Astrocyte (in vitro differentiated cells and primary cell): ENCODE measurements around the gene BARHL2. TPM values are rescaled to one million over a fixed set of nuclear protein-coding genes. Genes with fewer than 3 reads are reported as not detected.

Experiments used
- DNase-seq: peaks from one replicate; pipeline ENCODE4 v3.0.0-alpha.2; 2010; ENCODE audit warnings: low read depth
- FAIRE-seq: peaks from 2 replicates; lab custom pipeline; 2011; peaks lifted over from hg19 to GRCh38; lab: Jason Lieb, UNC
- H2AFZ ChIP-seq: 2 replicates; pipeline ENCODE4 v1.6.0; 2012; ENCODE audit warnings: low read depth, low read length, inconsistent platforms
- H3K27ac ChIP-seq: 2 replicates; pipeline ENCODE4 v1.5.1; 2011; ENCODE audit warnings: low read depth, low read length, inconsistent platforms
- H3K27me3 ChIP-seq: 2 replicates; pipeline ENCODE4 v1.6.0; 2011; ENCODE audit warnings: low read length, inconsistent platforms; ENCODE audit not compliant: insufficient read depth
- H3K36me3 ChIP-seq: 2 replicates; pipeline ENCODE4 v1.5.1; 2011; ENCODE audit warnings: low read length, inconsistent platforms; ENCODE audit not compliant: insufficient read depth
- H3K4me1 ChIP-seq: 2 replicates; pipeline ENCODE4 v1.5.1; 2011; ENCODE audit warnings: low read length, inconsistent platforms; ENCODE audit not compliant: insufficient read depth
- H3K4me2 ChIP-seq: 2 replicates; pipeline ENCODE4 v1.6.0; 2012; ENCODE audit warnings: low read length, inconsistent platforms
- H3K4me3 ChIP-seq: 2 replicates; pipeline ENCODE4 v1.5.1; 2011; ENCODE audit warnings: low read depth, mild to moderate bottlenecking, low read length, inconsistent platforms; ENCODE audit not compliant: insufficient read depth
- H3K79me2 ChIP-seq: 2 replicates; pipeline ENCODE4 v1.6.0; 2012; ENCODE audit warnings: mild to moderate bottlenecking, low read length, inconsistent platforms; ENCODE audit not compliant: insufficient read depth
- H3K9ac ChIP-seq: 2 replicates; pipeline ENCODE4 v1.6.0; 2012; ENCODE audit warnings: mild to moderate bottlenecking, low read length, inconsistent platforms
- H3K9me3 ChIP-seq: 2 replicates; pipeline ENCODE4 v1.5.1; 2012; ENCODE audit warnings: low read depth, mild to moderate bottlenecking, low read length, inconsistent platforms; ENCODE audit not compliant: insufficient read depth
- H4K20me1 ChIP-seq: 2 replicates; pipeline ENCODE4 v1.6.0; 2012; ENCODE audit warnings: low read length, inconsistent platforms; ENCODE audit not compliant: insufficient read depth
- H3K27ac Mint-ChIP-seq: one replicate; pipeline ENCODE4 v1.8.0; 2021; ENCODE audit warnings: mild to moderate bottlenecking, mixed read lengths; ENCODE audit not compliant: unreplicated experiment
- H3K27me3 Mint-ChIP-seq: one replicate; pipeline ENCODE4 v1.8.0; 2021; ENCODE audit warnings: low read depth, mixed read lengths; ENCODE audit not compliant: unreplicated experiment
- H3K36me3 Mint-ChIP-seq: one replicate; pipeline ENCODE4 v1.8.0; 2021; ENCODE audit warnings: low read depth, mixed read lengths; ENCODE audit not compliant: unreplicated experiment
- H3K4me1 Mint-ChIP-seq: one replicate; pipeline ENCODE4 v1.8.0; 2021; ENCODE audit warnings: low read depth, mixed read lengths; ENCODE audit not compliant: unreplicated experiment
- H3K4me3 Mint-ChIP-seq: one replicate; pipeline ENCODE4 v1.8.0; 2021; ENCODE audit warnings: mild to moderate bottlenecking, moderate library complexity, mixed read lengths; ENCODE audit not compliant: unreplicated experiment
- H3K9me3 Mint-ChIP-seq: one replicate; pipeline ENCODE4 v1.8.0; 2021; ENCODE audit warnings: mild to moderate bottlenecking, mixed read lengths; ENCODE audit not compliant: unreplicated experiment
- EZH2 ChIP-seq: IDR thresholded peaks from 2 replicates; pipeline ENCODE4 v1.6.1; 2012; ENCODE audit warnings: mild to moderate bottlenecking, low read length, inconsistent platforms; ENCODE audit not compliant: insufficient read depth
- total RNA-seq: library from RNA; stranded (reverse); gene quantifications from 2 replicates; pipeline ENCODE4 v1.2.1, GENCODE V29; 2021
- TF ChIP-seq, protein P1 (sequence below): IDR thresholded peaks from 2 replicates; pipeline ENCODE4 v1.5.1; 2011; ENCODE audit warnings: low read depth, mild to moderate bottlenecking, inconsistent platforms, low read length, moderate library complexity; ENCODE audit not compliant: insufficient read depth

Gene BARHL2
- total RNA-seq, 1 donor from 2014 or later, result not detected

DNA sequence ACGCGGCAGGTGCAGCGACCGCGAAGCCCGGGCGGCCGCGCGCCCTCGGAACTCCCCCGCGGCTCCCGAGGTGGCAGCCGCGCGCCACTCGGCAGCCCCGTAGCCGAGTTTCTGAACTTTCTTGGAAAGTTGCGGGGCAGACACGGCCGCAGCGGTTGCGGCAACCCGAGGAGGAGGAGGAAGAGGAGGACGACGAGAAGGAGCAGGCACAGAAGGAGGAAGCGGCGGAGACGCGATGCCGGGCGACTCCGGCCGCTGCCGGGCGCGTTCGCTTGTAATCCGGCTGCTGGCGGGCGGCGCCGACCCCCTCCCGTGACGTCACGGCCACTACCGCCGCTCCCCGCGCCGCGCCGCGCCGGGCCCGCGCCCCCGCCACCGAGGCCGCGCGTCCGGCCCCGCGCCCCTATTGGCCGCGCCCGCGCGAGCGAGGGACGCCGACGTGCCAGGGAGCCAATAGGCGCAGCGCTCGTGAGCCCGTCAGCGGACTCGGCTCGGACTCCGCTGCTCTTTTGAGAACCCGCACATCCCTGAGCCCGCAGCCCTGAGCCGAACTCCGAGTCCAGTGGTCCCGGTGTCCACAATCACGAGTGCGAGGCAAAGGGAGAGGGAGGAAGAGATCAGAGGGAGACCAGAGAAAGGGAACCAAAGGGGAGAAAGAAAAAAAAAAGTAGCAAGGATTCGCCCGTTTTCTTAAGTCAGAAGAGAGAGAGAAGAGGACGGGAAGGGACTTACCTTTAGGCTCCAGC lies 736 bp upstream of the BARHL2 start:
- no peaks in the 10 kb centered on the region for H4K20me1 ChIP-seq
- Mint-ChIP-seq H3K36me3 (peaks cover 3% of the 10 kb centered on the region), H3K4me1 (peaks cover 5% of the 10 kb centered on the region), H3K27ac (peak overlapping the region; percentile 81), H3K27me3 (peaks cover 83% of the 10 kb centered on the region), H3K4me3 (peak overlapping the region; percentile 76), H3K9me3 (peaks cover 8% of the 10 kb centered on the region)
- H3K9me3 ChIP-seq, result no peaks in the 10 kb centered on the region
- no peak overlapping the region for H3K9ac ChIP-seq
- peak overlapping the region; percentile 82 for H3K4me2 ChIP-seq
- peaks cover 91% of the 10 kb centered on the region for H3K27me3 ChIP-seq
- H3K4me3 ChIP-seq, result no peak overlapping the region
- no peaks in the 10 kb centered on the region for H3K79me2 ChIP-seq
- H3K4me1 ChIP-seq, result no peaks in the 10 kb centered on the region
- peak overlapping the region; percentile 61 for H2AFZ ChIP-seq
- H3K36me3 ChIP-seq, result no peaks in the 10 kb centered on the region
- DNase-seq, result no peak
- no peak for FAIRE-seq
- TF ChIP-seq, protein P1, sequence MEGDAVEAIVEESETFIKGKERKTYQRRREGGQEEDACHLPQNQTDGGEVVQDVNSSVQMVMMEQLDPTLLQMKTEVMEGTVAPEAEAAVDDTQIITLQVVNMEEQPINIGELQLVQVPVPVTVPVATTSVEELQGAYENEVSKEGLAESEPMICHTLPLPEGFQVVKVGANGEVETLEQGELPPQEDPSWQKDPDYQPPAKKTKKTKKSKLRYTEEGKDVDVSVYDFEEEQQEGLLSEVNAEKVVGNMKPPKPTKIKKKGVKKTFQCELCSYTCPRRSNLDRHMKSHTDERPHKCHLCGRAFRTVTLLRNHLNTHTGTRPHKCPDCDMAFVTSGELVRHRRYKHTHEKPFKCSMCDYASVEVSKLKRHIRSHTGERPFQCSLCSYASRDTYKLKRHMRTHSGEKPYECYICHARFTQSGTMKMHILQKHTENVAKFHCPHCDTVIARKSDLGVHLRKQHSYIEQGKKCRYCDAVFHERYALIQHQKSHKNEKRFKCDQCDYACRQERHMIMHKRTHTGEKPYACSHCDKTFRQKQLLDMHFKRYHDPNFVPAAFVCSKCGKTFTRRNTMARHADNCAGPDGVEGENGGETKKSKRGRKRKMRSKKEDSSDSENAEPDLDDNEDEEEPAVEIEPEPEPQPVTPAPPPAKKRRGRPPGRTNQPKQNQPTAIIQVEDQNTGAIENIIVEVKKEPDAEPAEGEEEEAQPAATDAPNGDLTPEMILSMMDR, result no peak
- TF ChIP-seq EZH2, result peak; percentile 12
- H3K27ac ChIP-seq, result no peak overlapping the region

DNA sequence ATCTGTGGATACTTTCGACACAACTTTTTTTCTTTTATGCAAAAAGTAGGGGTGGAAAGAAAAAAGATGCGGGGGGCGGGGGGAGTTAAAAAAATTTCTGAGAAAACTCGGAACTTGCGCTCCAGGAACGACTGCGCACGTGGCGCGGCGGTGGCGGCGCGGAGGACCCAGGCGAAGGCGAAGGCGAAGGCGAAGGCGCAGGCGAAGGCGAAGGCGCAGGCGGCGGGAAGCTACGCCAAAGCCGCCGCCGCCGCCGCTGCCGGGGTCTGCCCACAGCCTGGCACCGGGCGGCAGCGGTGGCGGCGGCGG lies 208 bp upstream of the BARHL2 start:
- Histone ChIP-seq H3K27ac (no peak overlapping the region), H3K27me3 (peaks cover 90% of the 10 kb centered on the region), H4K20me1 (no peaks in the 10 kb centered on the region), H3K4me2 (peak overlapping the region; percentile 82), H3K9ac (no peak overlapping the region), H3K4me3 (no peak overlapping the region), H3K4me1 (no peaks in the 10 kb centered on the region), H2AFZ (no peak overlapping the region), H3K36me3 (no peaks in the 10 kb centered on the region), H3K9me3 (no peaks in the 10 kb centered on the region), H3K79me2 (no peaks in the 10 kb centered on the region)
- Mint-ChIP-seq H3K4me1 (peaks cover 5% of the 10 kb centered on the region), H3K27me3 (peaks cover 83% of the 10 kb centered on the region), H3K9me3 (peaks cover 8% of the 10 kb centered on the region), H3K27ac (peak overlapping the region; percentile 55), H3K4me3 (peak overlapping the region; percentile 27), H3K36me3 (peaks cover 3% of the 10 kb centered on the region)
- TF ChIP-seq, protein P1, result no peak
- TF ChIP-seq EZH2, result no peak
- DNase-seq (no peak), FAIRE-seq (no peak)

DNA sequence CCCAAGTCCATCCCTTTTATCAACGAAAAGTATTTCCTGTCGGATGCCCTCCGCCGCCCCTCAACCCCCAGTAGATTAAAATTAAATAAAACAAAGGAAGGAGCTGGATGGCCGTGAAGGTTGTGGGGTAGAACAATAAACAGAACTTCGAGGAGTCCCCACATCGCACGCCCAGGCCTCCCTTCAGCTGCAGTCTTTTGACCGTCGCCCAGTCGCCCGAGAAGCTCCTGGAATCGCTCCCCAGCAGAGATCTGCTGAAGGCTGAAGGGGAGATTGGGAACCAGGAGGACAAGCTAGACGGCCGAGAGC lies 905 bp downstream of the BARHL2 start:
- Histone ChIP-seq H4K20me1 (no peaks in the 10 kb centered on the region), H3K79me2 (no peaks in the 10 kb centered on the region), H3K27ac (no peak overlapping the region), H3K9ac (no peak overlapping the region), H3K27me3 (peaks cover 92% of the 10 kb centered on the region), H3K4me1 (no peaks in the 10 kb centered on the region), H3K4me2 (no peak overlapping the region), H3K4me3 (no peak overlapping the region), H3K9me3 (no peaks in the 10 kb centered on the region), H2AFZ (no peak overlapping the region), H3K36me3 (no peaks in the 10 kb centered on the region)
- H3K36me3 Mint-ChIP-seq, result peaks cover 3% of the 10 kb centered on the region
- DNase-seq (no peak), FAIRE-seq (no peak)
- peaks cover 83% of the 10 kb centered on the region for H3K27me3 Mint-ChIP-seq
- peak overlapping the region; percentile 34 for H3K27ac Mint-ChIP-seq
- peaks cover 7% of the 10 kb centered on the region for H3K9me3 Mint-ChIP-seq
- H3K4me3 Mint-ChIP-seq, result no peak overlapping the region
- TF ChIP-seq EZH2, result no peak
- TF ChIP-seq, protein P1, result no peak
- H3K4me1 Mint-ChIP-seq, result peaks cover 5% of the 10 kb centered on the region
